Progenitor cell of endocrine pancreas (in vitro differentiated cells): Measurements from ENCODE around the gene TAP2. TPM values are rescaled to one million over a fixed set of nuclear protein-coding genes. Genes with fewer than 3 reads are reported as not detected.

Source experiments
- DNase-seq: peaks from one replicate; pipeline ENCODE4 v3.0.0; 2021; ENCODE audit warnings: low spot score; ENCODE audit not compliant: unreplicated experiment
- H3K27ac Mint-ChIP-seq: 2 replicates; pipeline ENCODE4 v1.8.0; 2021; ENCODE audit warnings: mild to moderate bottlenecking, moderate library complexity, mixed read lengths
- H3K27me3 Mint-ChIP-seq: 2 replicates; pipeline ENCODE4 v1.8.0; 2021; ENCODE audit warnings: mixed read lengths
- H3K36me3 Mint-ChIP-seq: 2 replicates; pipeline ENCODE4 v1.8.0; 2022; ENCODE audit warnings: mixed read lengths; ENCODE audit not compliant: insufficient read depth
- H3K4me1 Mint-ChIP-seq: 2 replicates; pipeline ENCODE4 v1.8.0; 2021; ENCODE audit warnings: low read depth, mixed read lengths
- H3K4me3 Mint-ChIP-seq: 2 replicates; pipeline ENCODE4 v1.8.0; 2021; ENCODE audit warnings: low read depth, mild to moderate bottlenecking, moderate library complexity, mixed read lengths
- H3K9me3 Mint-ChIP-seq: 2 replicates; pipeline ENCODE4 v1.8.0; 2021; ENCODE audit warnings: low read depth, mixed read lengths
- CTCF ChIP-seq: fragments of 200-600 bp; sonication (generic); IDR thresholded peaks from one replicate; pipeline ENCODE4 v1.5.0; 2021; ENCODE audit warnings: antibody characterized with exemption, mild to moderate bottlenecking; ENCODE audit not compliant: unreplicated experiment
- total RNA-seq: library from RNA; stranded (reverse); gene quantifications from 2 replicates; pipeline ENCODE4 v1.2.1, GENCODE V29; 2021

TAP2 gene
- total RNA-seq, 1 donor from 2014 or later, result 5.1 TPM

- Mint-ChIP-seq H3K27ac (no peak overlapping the region), H3K4me3 (no peak overlapping the region)
Measured at GRCh38 chr6:32819729-32820128, 18.8 kb downstream of the TAP2 start.

GRCh38 chr6:32818867-32819266 is 19.7 kb downstream of the TAP2 start:
- Mint-ChIP-seq H3K27ac (no peak overlapping the region), H3K27me3 (peaks cover 44% of the 10 kb centered on the region), H3K9me3 (no peaks in the 10 kb centered on the region), H3K36me3 (no peaks in the 10 kb centered on the region), H3K4me1 (no peaks in the 10 kb centered on the region), H3K4me3 (no peak overlapping the region)
- TF ChIP-seq CTCF, result no peak
- DNase-seq, result no peak

More at GRCh38 chr6:32819729-32820128, 18.8 kb downstream of the TAP2 start:
- Mint-ChIP-seq H3K9me3 (no peaks in the 10 kb centered on the region), H3K4me1 (no peaks in the 10 kb centered on the region), H3K36me3 (no peaks in the 10 kb centered on the region), H3K27me3 (peaks cover 44% of the 10 kb centered on the region)
- no peak for TF ChIP-seq CTCF
- DNase-seq, result no peak

- Mint-ChIP-seq H3K27me3 (peaks cover 58% of the 10 kb centered on the region), H3K27ac (no peak within 1 kb of the TSS), H3K9me3 (no peaks in the 10 kb centered on the region), H3K4me1 (no peaks in the 10 kb centered on the region), H3K36me3 (no peaks in the 10 kb centered on the region), H3K4me3 (no peak within 1 kb of the TSS)
- TF ChIP-seq CTCF, result no peak
- DNase-seq, result no peak
Measured at GRCh38 chr6:32816746-32817204, 21.8 kb downstream of the TAP2 start, which contains the start of gene HLA-DOB. Gene HLA-DOB, minus strand, starts transcription at chr6:32817002. Its CDS starts 51 bp downstream, at chr6:32816951.

GRCh38 chr6:32815996-32816395 is 22.5 kb downstream of the TAP2 start:
- Mint-ChIP-seq H3K4me3 (no peak overlapping the region), H3K36me3 (no peaks in the 10 kb centered on the region), H3K9me3 (no peaks in the 10 kb centered on the region), H3K27ac (no peak overlapping the region), H3K4me1 (no peaks in the 10 kb centered on the region), H3K27me3 (peaks cover 50% of the 10 kb centered on the region)
- no peak for DNase-seq
- no peak for TF ChIP-seq CTCF

GRCh38 chr6:32815115-32815514 is 23.4 kb downstream of the TAP2 start:
- no peak overlapping the region for H3K4me3 Mint-ChIP-seq
- H3K36me3 Mint-ChIP-seq, result no peaks in the 10 kb centered on the region
- no peaks in the 10 kb centered on the region for H3K9me3 Mint-ChIP-seq
- no peaks in the 10 kb centered on the region for H3K4me1 Mint-ChIP-seq
- H3K27ac Mint-ChIP-seq, result no peak overlapping the region
- H3K27me3 Mint-ChIP-seq, result peaks cover 46% of the 10 kb centered on the region
- no peak for TF ChIP-seq CTCF
- no peak for DNase-seq
